ENCODE results near the gene NOXO1. TPM values are rescaled to one million over a fixed set of nuclear protein-coding genes. Genes with fewer than 3 reads are reported as not detected.

Gene NOXO1
- total and polyA plus RNA-seq, 9 of the 15 experiments (the other 6 are each of a cell fraction or from before 2014, with no cell fraction given), result not detected

- TF ChIP-seq CHAMP1 (IDR thresholded peaks at IDR 0.05), result no peak
- peak; percentile 62; the same call in 1 of the 2 replicates for TF ChIP-seq ZNF282 (CRISPR knock-in tag; IDR thresholded peaks at IDR 0.05)
- no peak for TF ChIP-seq KLF13 (tag; IDR thresholded peaks at IDR 0.05; ENCODE audit: borderline replicate concordance, low read depth)
- TF ChIP-seq NCOA1 (IDR thresholded peaks at IDR 0.05; ENCODE audit: low read depth), result no peak
- no peak for TF ChIP-seq NCOA2 (IDR thresholded peaks at IDR 0.05; ENCODE audit: partially characterized antibody in 2 of 2)
- TF ChIP-seq MTA1 (IDR thresholded peaks at IDR 0.05; ENCODE audit: borderline replicate concordance), result peak; percentile 100
- TF ChIP-seq ASH1L (IDR thresholded peaks at IDR 0.05; ENCODE audit: borderline replicate concordance, low read depth, partially characterized antibody), result no peak
- 0 out of 2 replicates have a peak, but pooled peaks have one; percentile 31 for TF ChIP-seq HIVEP1 (CRISPR knock-in tag; IDR thresholded peaks at IDR 0.05)
- no peak for TF ChIP-seq PTTG1 (tag; IDR thresholded peaks at IDR 0.05; ENCODE audit: low read depth)
- 0 out of 2 replicates have a peak, but pooled peaks have one; percentile 73 for TF ChIP-seq ATF6 (CRISPR knock-in tag; IDR thresholded peaks at IDR 0.05)
- 0 out of 2 replicates have a peak, but pooled peaks have one; percentile 48 for TF ChIP-seq E2F3 (CRISPR knock-in tag; IDR thresholded peaks at IDR 0.05)
- no peak for TF ChIP-seq PBX2 (CRISPR knock-in tag; IDR thresholded peaks at IDR 0.05; ENCODE audit: low read depth)
- no peak for TF ChIP-seq PBX2 (tag; conservative IDR thresholded peaks at IDR 0.05; ENCODE audit: low read depth)
- no peak for TF ChIP-seq DDX20 (tag; IDR thresholded peaks at IDR 0.05; ENCODE audit: low read depth)
- TF ChIP-seq ZEB2 (IDR thresholded peaks at IDR 0.05), result no peak
- 0 out of 2 replicates have a peak, but pooled peaks have one; percentile 4 for TF ChIP-seq ZNF212 (CRISPR knock-in tag; IDR thresholded peaks at IDR 0.05)
- no peak for TF ChIP-seq ZFPM2 (CRISPR knock-in tag; IDR thresholded peaks at IDR 0.05)
- no peak for TF ChIP-seq HEY1 (CRISPR knock-in tag; IDR thresholded peaks at IDR 0.05; ENCODE audit: borderline replicate concordance)
- peak; percentile 98 for TF ChIP-seq SP1 (CRISPR knock-in tag; IDR thresholded peaks at IDR 0.05)
- TF ChIP-seq ETV1 (tag; conservative IDR thresholded peaks at IDR 0.05; ENCODE audit: low read depth), result peak; percentile 96
- no peak for TF ChIP-seq MYBL2 (IDR thresholded peaks at IDR 0.05; ENCODE audit: low read depth)
- TF ChIP-seq MYBL2 (CRISPR knock-in tag; IDR thresholded peaks at IDR 0.05; ENCODE audit: borderline replicate concordance), result no peak
- no peak; the same call in 1 of the 2 replicates for TF ChIP-seq ILF3 (IDR thresholded peaks at IDR 0.05; ENCODE audit: borderline replicate concordance)
Measured at GRCh38 chr16:1971796-1972489, 9.3 kb downstream of the NOXO1 start, which contains the start of gene TBL3 (continued).

Measured in K562 (cell line).